T-helper 2 cell treated with Interferon-gamma antibody and Interleukin-4, amounts not matched to agents 5 μg/mL and 100 μg/mL, for 36 hours (primary cell): Measurements from ENCODE around the gene ABCF3.

Experiments
- DNase-seq: peaks from one replicate; pipeline ENCODE4 v3.0.0; 2021; ENCODE audit warnings: low spot score
- H3K27ac Mint-ChIP-seq: one replicate; pipeline ENCODE4 v1.8.0; 2021; ENCODE audit warnings: mild to moderate bottlenecking, mixed read lengths
- H3K27me3 Mint-ChIP-seq: one replicate; pipeline ENCODE4 v1.8.0; 2021; ENCODE audit warnings: low read depth, mixed read lengths
- H3K36me3 Mint-ChIP-seq: one replicate; pipeline ENCODE4 v1.8.0; 2021; ENCODE audit warnings: low read depth, mixed read lengths
- H3K4me1 Mint-ChIP-seq: one replicate; pipeline ENCODE4 v1.8.0; 2021; ENCODE audit warnings: low read depth, mixed read lengths
- H3K4me3 Mint-ChIP-seq: one replicate; pipeline ENCODE4 v1.8.0; 2022; ENCODE audit warnings: mild to moderate bottlenecking, moderate library complexity, mixed read lengths
- H3K9me3 Mint-ChIP-seq: one replicate; pipeline ENCODE4 v1.8.0; 2021; ENCODE audit warnings: mixed read lengths

Gene ABCF3

GRCh38 chr3:184222521-184222920 lies 36.5 kb downstream of the ABCF3 start:
- DNase-seq = no peak
- no peaks in the 10 kb centered on the region for H3K4me1 Mint-ChIP-seq
- no peak overlapping the region for H3K4me3 Mint-ChIP-seq
- no peak overlapping the region for H3K27ac Mint-ChIP-seq
- peaks cover 21% of the 10 kb centered on the region for H3K27me3 Mint-ChIP-seq
- H3K9me3 Mint-ChIP-seq = no peaks in the 10 kb centered on the region
- no peaks in the 10 kb centered on the region for H3K36me3 Mint-ChIP-seq

DNA sequence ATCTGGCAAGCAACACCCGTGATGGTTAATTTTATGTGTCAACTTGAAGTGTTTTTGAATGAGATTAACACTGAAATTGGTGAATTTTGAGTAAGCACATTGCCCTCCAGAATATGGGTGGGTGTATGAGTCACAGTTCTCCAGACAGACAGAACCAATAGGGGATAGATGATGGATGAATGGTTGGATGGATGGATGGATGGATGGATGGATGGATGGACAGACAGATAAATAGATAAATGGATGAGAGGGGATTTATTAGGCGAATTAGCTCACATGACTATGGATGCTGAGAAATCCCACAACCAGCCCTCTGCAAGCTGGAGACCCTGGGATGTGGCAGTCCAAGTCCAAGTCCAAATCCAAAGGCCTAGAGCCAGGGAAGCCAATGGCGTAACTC lies 37.9 kb downstream of the ABCF3 start:
- Mint-ChIP-seq H3K9me3 (no peaks in the 10 kb centered on the region), H3K27ac (no peak overlapping the region), H3K4me1 (peaks cover 2% of the 10 kb centered on the region), H3K4me3 (no peak overlapping the region), H3K27me3 (peaks cover 35% of the 10 kb centered on the region), H3K36me3 (no peaks in the 10 kb centered on the region)
- no peak for DNase-seq

- Mint-ChIP-seq H3K27ac (no peak overlapping the region), H3K4me3 (no peak overlapping the region), H3K36me3 (no peaks in the 10 kb centered on the region), H3K4me1 (peaks cover 4% of the 10 kb centered on the region), H3K9me3 (no peaks in the 10 kb centered on the region), H3K27me3 (peaks cover 55% of the 10 kb centered on the region)
- DNase-seq = peak; percentile 27
Observed at GRCh38 chr3:184227481-184227935, 41.5 kb downstream of the ABCF3 start.

DNA sequence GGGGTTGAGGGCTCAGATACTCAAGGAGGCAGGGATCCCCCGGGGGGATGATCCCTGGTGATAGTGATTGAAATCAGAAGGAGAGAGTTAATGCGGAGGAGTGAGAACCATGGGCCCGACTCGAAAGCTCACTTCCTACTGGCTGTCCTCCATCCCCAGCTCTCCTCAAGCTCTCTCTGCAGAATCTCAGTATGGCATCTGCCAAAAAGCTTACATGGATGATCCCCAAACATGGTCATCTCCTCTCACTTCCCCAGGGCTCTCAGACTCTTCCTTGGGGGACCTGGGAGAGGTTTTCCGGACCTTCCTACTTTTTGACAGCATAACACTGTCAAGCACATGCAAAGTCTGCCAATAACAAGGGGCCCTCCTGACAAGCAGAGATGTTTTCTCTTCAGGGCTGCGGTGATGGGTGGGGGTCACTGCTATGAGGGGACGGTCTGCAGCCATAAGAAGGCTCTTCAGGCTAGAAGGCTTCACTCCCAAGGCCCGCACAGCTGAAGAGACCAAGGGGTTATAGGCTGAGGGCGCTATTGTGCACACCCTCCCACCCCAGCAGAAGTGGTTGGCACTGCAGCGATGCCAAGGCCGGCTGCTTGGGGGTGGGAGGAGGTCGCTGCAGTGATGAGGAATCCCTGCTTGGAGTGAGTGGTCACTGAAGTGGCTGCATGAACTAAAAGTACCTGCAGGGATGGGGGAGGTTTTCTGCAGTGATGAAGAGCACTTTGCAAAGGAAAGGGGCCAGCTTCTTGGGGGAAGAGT lies 42.6 kb downstream of the ABCF3 start:
- peak overlapping the region; percentile 73 for H3K4me3 Mint-ChIP-seq
- peaks cover 53% of the 10 kb centered on the region for H3K27me3 Mint-ChIP-seq
- H3K9me3 Mint-ChIP-seq = no peaks in the 10 kb centered on the region
- H3K27ac Mint-ChIP-seq = no peak overlapping the region
- peaks cover 4% of the 10 kb centered on the region for H3K4me1 Mint-ChIP-seq
- no peak for DNase-seq
- H3K36me3 Mint-ChIP-seq = no peaks in the 10 kb centered on the region

DNA sequence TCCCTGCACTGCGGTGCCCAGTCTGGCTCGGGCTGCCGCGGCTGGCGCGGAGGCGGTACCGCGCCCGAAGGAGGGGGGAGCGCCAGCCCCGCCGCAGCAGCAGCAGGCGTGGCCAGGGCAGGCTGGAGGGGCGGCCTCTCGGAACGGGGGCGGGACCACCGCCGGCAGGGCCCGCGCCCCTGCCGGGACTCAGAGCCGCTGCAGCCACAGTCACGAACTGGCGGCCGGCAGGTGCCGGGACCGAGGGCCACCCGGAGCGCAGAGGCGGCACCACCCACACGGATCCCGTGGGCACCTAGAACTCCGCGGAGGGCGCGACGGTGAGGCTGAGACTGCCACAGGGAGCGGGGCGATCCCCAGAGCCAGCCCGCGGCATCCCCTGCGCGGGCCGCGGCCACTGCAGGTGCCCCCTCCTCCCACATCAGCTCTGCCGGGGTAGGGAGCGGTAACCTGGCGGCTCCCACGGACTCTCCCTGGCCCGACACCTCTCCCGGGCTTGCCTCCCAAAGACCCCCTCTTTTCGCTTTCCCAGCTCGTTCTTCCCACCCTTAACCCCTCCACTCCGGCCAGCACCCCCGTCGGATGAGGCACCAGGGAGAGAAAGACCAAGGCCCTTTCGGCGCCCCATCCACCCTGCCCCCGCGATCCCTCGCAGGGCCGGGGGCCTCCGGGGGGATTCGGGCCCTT lies 43.5 kb downstream of the ABCF3 start, which contains the start of gene VWA5B2:
Gene VWA5B2 (plus strand): TSS at position 192 of the 687 bp plus-strand sequence. CDS start 944 bp downstream, outside the sequence.
- H3K27me3 Mint-ChIP-seq = peaks cover 51% of the 10 kb centered on the region
- DNase-seq = peak; percentile 67

DNA sequence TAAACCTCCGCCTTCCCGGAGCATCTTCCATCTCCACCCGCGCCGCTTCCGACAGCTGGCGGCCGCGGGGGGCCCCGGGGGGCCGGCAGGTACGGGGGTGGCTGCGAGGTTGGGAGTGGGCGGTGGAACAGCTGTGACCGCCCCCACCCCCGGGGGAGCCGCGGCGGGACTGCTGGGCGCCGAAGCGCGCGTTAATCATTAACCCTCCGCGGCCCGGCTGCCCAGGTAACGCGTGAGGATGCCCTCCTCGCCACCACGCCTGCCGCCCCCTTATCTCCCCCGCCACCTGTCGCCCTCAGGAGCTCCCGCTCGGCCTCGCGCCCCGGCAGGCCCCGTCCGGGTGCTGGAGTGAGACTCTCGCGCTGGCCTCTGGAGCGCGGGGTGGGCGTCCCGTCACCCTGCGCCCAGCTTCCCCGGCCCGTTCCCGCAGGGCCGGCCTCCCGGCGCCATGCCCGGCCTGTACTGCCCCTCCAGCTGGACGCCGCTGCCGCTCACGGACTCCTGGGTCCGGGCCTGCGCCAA lies 44.1 kb downstream of the ABCF3 start:
- peaks cover 49% of the 10 kb centered on the region for H3K27me3 Mint-ChIP-seq
- no peak overlapping the region for H3K27ac Mint-ChIP-seq
- no peak overlapping the region for H3K4me3 Mint-ChIP-seq
- H3K36me3 Mint-ChIP-seq = no peaks in the 10 kb centered on the region
- DNase-seq = no peak
- H3K4me1 Mint-ChIP-seq = peaks cover 4% of the 10 kb centered on the region
- no peaks in the 10 kb centered on the region for H3K9me3 Mint-ChIP-seq

More for the DNA sequence above, 43.5 kb downstream of the ABCF3 start, which contains the start of gene VWA5B2:
- no peaks in the 10 kb centered on the region for H3K9me3 Mint-ChIP-seq
- H3K36me3 Mint-ChIP-seq = no peaks in the 10 kb centered on the region
- peak within 1 kb of the TSS; percentile 73 for H3K4me3 Mint-ChIP-seq
- no peak within 1 kb of the TSS for H3K27ac Mint-ChIP-seq
- peaks cover 4% of the 10 kb centered on the region for H3K4me1 Mint-ChIP-seq

DNA sequence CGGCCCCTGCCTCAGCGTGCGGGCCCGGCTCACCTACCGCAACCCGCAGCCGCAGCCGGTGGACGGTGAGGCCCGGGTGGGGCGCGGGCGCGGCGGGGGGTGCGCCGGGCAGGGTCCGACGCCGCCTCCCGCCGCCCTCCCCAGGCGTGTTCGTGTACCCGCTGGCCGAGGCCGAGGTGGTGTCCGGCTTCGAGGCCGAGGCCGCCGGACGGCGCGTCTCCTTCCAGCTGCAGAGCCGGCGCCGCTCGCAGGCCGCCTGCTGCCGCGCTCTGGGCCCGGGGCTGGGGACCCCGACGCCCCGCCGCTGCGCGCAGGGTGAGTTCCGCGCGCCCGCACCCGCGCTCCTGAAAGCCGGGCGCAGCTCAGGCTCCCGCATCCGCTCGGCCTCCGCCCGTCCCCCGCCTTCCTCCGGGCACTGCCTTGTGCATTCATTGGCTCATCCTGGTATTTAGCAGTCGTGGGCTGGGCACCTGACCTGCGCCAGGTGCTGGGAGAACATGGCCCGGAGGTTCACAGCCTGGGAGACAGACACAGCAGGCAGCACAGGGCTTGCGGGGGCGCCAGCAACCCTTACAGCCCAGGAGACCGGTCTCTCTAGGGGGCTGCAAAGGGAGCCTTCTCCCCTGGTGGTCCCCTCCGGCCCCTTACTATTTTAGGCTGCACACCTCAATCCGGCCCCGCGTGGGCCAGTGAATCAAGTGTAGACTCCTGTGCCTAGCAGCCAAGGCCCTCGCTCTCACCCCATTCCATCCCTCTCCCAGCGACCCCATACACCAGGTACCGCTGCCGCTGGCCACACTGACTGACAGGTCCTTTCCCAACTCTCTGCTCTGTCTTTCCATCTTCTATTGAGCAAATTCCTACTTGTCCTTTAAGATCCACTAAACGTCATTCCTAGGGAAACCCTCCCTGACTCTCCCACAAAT lies 44.9 kb downstream of the ABCF3 start:
- peaks cover 47% of the 10 kb centered on the region for H3K27me3 Mint-ChIP-seq
- no peak for DNase-seq
- H3K36me3 Mint-ChIP-seq = no peaks in the 10 kb centered on the region

DNA sequence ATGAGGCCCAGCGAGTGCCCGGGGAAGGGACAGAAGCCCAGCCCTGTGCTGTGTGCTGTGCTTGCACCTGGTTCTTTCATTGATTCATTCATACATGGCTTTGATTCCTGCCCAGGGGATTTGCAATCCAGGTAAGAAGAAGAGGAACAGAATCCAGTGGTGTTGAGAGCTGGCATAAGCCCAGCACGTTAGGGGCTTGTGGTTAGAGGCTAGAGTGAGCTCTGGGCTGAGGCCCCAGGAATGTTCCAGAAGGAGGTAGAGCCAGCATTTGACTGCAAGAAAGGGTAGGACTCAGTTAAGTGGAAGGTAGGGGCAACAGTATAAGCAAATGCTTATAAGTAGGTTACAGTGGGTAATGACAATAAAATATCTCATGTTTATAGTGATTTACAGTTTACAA lies 45.7 kb downstream of the ABCF3 start:
- Mint-ChIP-seq H3K9me3 (no peaks in the 10 kb centered on the region), H3K27me3 (peaks cover 42% of the 10 kb centered on the region), H3K4me3 (peak overlapping the region; percentile 32), H3K27ac (no peak overlapping the region), H3K36me3 (no peaks in the 10 kb centered on the region), H3K4me1 (peaks cover 4% of the 10 kb centered on the region)
- DNase-seq = no peak

More for the DNA sequence above, 44.9 kb downstream of the ABCF3 start:
- Mint-ChIP-seq H3K4me3 (peak overlapping the region; percentile 32), H3K27ac (no peak overlapping the region), H3K4me1 (peaks cover 4% of the 10 kb centered on the region), H3K9me3 (no peaks in the 10 kb centered on the region)

- DNase-seq = no peak
- no peaks in the 10 kb centered on the region for H3K9me3 Mint-ChIP-seq
- peaks cover 4% of the 10 kb centered on the region for H3K4me1 Mint-ChIP-seq
- H3K4me3 Mint-ChIP-seq = no peak overlapping the region
- peaks cover 31% of the 10 kb centered on the region for H3K27me3 Mint-ChIP-seq
- H3K36me3 Mint-ChIP-seq = no peaks in the 10 kb centered on the region
- H3K27ac Mint-ChIP-seq = no peak overlapping the region
Observed at GRCh38 chr3:184233127-184233843, 47.3 kb downstream of the ABCF3 start.

DNA sequence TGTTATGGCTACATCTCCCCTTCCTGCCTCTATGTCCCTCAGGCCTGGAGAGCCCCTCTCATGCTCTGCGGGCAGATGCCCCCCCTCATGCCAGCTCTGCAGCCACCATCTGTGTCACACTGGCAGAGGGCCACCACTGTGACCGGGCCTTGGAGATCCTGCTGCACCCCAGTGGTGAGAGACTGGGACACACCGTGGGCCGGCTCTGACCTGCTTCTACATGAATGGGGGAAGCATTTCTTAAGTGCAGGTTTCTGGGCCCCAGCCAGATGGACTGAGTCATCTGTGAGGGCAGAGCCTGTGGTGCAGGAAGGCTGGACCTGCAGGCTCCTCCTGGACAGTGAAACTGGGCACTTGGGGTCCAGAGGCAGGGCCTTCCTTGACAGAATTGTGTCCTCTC lies 48.2 kb downstream of the ABCF3 start:
- Mint-ChIP-seq H3K4me3 (no peak overlapping the region), H3K27ac (no peak overlapping the region), H3K27me3 (peaks cover 23% of the 10 kb centered on the region), H3K36me3 (no peaks in the 10 kb centered on the region), H3K9me3 (no peaks in the 10 kb centered on the region), H3K4me1 (peaks cover 1% of the 10 kb centered on the region)
- DNase-seq = no peak

DNA sequence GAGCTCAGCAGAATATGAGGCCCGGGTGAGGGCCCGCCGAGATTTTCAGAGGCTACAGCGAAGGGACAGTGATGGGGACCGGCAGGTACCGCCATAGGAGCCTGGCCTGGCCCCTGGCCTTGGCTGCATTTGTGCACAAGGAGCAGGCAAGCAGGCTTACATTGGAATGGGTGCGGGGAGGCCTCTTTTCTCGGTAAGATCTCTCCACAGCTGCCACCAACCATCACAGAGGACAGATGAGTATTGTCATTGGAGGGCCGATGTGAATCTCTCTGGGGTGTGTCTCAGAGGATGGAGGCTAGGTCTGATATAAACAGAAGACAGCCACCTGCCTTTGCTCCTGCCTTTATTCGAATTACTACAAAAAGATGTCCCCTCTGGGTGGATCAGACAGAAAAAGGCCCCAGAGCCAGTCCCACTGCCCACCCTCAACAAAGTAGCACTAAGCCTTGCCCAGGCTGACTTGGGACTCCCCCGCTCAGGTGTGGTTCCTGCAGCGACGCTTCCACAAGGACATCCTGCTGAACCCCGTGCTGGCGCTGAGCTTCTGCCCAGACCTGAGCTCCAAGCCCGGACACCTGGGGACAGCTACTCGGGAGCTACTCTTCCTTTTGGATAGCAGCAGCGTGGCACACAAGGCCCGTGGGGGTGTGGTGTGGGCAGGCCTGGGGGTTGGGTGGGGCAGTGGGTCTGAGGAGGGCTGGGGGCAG lies 48.8 kb downstream of the ABCF3 start:
- peaks cover 1% of the 10 kb centered on the region for H3K4me1 Mint-ChIP-seq
- peaks cover 20% of the 10 kb centered on the region for H3K27me3 Mint-ChIP-seq
- H3K27ac Mint-ChIP-seq = no peak overlapping the region
- H3K9me3 Mint-ChIP-seq = no peaks in the 10 kb centered on the region
- no peak for DNase-seq
- H3K4me3 Mint-ChIP-seq = no peak overlapping the region
- no peaks in the 10 kb centered on the region for H3K36me3 Mint-ChIP-seq

- no peak for DNase-seq
- no peaks in the 10 kb centered on the region for H3K9me3 Mint-ChIP-seq
- peaks cover 20% of the 10 kb centered on the region for H3K27me3 Mint-ChIP-seq
- peaks cover 1% of the 10 kb centered on the region for H3K4me1 Mint-ChIP-seq
- no peak overlapping the region for H3K27ac Mint-ChIP-seq
- no peaks in the 10 kb centered on the region for H3K36me3 Mint-ChIP-seq
- H3K4me3 Mint-ChIP-seq = no peak overlapping the region
Observed at GRCh38 chr3:184235381-184236032, 49.5 kb downstream of the ABCF3 start.
